ENCODE data around the gene DNER.

DNER gene

DNA sequence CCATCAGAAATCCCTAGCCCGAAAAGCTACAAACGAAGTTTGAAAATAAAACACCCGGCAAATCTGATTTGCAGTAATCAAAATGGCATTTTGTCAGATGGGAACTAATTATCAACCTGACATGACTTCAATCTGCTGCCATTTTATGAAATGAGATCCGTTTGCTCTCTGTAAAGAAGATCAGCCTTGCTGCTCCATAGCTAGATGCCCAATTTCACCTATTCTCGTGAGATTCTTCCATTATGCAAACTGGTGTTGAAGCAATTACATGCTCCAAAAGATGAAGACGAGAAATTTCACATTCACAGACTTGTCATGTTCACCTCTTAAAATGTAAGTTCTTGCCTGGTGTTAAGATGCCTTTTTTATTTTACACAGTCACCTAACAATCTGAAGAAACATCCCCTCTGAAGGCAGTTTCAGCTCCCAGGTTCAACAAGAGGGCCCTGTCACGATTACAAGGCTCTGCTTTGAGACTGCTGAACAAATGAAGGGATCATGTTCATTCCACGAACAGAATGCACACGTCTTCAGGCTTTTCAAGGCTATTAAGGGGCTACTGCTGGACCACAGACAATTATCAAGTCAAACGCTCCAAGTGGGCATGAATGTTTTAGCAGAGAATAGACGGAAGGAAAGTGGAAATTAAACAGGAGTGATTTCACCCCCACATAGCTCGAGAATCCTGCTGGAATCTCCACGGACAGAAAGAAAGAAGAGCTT is 270.6 kb downstream of the DNER start:
- no peaks in the 10 kb centered on the region for H3K9me2 ChIP-seq (ENCODE audit: low read depth, low read length)
- no peaks in the 10 kb centered on the region for H4K20me1 ChIP-seq (ENCODE audit: insufficient read depth, low read length)
- H3K27ac ChIP-seq (ENCODE audit: low read depth, low read length, poor library complexity, severe bottlenecking), result no peak overlapping the region
- H3K4me2 ChIP-seq (ENCODE audit: low read length), result no peak overlapping the region
- H2AFZ ChIP-seq (ENCODE audit: low read length), result no peak overlapping the region
- H3K9ac ChIP-seq (ENCODE audit: low read length), result no peak overlapping the region
- no peaks in the 10 kb centered on the region for H3F3A ChIP-seq (ENCODE audit: insufficient read depth, low read length)
- H3K9me3 ChIP-seq (ENCODE audit: low read length), result no peaks in the 10 kb centered on the region
- no peak for TF ChIP-seq EZH2 (IDR thresholded peaks at IDR 0.05; ENCODE audit: borderline replicate concordance, low read length)
- TF ChIP-seq, protein P1, sequence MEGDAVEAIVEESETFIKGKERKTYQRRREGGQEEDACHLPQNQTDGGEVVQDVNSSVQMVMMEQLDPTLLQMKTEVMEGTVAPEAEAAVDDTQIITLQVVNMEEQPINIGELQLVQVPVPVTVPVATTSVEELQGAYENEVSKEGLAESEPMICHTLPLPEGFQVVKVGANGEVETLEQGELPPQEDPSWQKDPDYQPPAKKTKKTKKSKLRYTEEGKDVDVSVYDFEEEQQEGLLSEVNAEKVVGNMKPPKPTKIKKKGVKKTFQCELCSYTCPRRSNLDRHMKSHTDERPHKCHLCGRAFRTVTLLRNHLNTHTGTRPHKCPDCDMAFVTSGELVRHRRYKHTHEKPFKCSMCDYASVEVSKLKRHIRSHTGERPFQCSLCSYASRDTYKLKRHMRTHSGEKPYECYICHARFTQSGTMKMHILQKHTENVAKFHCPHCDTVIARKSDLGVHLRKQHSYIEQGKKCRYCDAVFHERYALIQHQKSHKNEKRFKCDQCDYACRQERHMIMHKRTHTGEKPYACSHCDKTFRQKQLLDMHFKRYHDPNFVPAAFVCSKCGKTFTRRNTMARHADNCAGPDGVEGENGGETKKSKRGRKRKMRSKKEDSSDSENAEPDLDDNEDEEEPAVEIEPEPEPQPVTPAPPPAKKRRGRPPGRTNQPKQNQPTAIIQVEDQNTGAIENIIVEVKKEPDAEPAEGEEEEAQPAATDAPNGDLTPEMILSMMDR (IDR thresholded peaks at IDR 0.05; ENCODE audit: low read length), result no peak
- no peaks in the 10 kb centered on the region for H3K79me2 ChIP-seq (ENCODE audit: insufficient read depth, low read length)
- no peaks in the 10 kb centered on the region for H3K4me1 ChIP-seq (ENCODE audit: insufficient read depth, low read length, severe bottlenecking)
- no peak overlapping the region for H3K4me3 ChIP-seq (ENCODE audit: low read depth, low read length, poor library complexity, severe bottlenecking)
- H3K36me3 ChIP-seq (ENCODE audit: insufficient read depth, low read length), result no peaks in the 10 kb centered on the region
- H3K27me3 ChIP-seq (ENCODE audit: insufficient read depth, low read length), result no peaks in the 10 kb centered on the region

DNA sequence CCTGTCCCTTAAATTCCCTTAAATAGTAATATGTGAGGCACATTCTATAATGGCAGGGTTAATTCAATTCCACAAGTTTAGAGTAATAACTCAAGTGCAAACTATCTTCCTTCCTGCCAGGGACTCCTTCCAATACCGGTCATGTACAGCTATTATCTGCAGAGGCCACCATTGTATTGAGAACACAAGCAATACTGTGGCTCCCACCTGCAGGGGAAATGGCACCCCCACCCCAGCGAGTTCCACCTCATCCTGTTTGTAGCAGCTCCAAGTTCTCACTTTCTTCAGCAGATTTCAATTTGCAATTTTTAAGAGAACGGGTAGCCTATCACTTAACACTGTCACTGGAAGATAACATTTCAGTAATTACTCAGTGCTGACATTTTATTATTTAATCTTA is 271.2 kb downstream of the DNER start:
- H3K4me3 ChIP-seq (ENCODE audit: low read depth, low read length, poor library complexity, severe bottlenecking), result no peak overlapping the region
- H3K27me3 ChIP-seq (ENCODE audit: insufficient read depth, low read length), result no peaks in the 10 kb centered on the region

DNA sequence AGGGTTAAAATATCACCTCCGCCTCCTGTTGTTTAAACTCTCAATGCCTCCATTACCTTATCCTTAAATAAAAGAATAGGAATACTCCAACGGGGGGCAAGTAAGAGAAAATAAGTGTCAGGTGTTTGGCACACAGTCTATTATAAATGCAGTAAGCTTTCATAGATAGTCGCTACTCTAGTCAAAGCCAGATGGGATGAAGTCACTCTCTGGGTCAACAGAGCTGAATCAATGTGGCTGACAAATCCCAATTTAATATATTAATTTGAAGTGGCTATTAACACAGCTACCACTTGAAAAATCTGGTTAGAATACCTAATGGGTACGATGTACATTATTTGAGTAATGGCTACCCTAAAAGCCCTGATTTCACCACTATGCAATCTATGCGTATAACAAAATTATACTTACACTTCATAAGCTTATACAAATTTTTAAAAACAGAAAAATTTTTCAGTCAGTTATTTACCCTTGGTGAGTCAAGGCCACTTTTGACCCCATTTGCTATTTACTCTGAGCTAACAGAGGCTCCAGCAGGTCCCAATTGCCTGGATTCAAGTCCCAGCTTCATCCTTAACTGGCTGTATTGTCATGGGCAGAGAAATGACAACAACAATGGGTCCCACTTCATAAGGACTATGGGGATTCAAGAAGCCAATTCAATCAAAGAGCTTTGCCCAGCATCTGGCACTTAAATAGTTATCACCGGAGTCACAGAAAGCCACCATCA is 275.8 kb downstream of the DNER start:
- Histone ChIP-seq H4K20me1 (ENCODE audit: insufficient read depth, low read length) (no peaks in the 10 kb centered on the region), H3K4me2 (ENCODE audit: low read length) (no peak overlapping the region), H3K27me3 (ENCODE audit: insufficient read depth, low read length) (no peaks in the 10 kb centered on the region), H2AFZ (ENCODE audit: low read length) (no peak overlapping the region), H3K9ac (ENCODE audit: low read length) (no peak overlapping the region), H3K36me3 (ENCODE audit: insufficient read depth, low read length) (no peaks in the 10 kb centered on the region), H3K9me3 (ENCODE audit: low read length) (no peaks in the 10 kb centered on the region), H3K4me1 (ENCODE audit: insufficient read depth, low read length, severe bottlenecking) (no peaks in the 10 kb centered on the region), H3K27ac (ENCODE audit: low read depth, low read length, poor library complexity, severe bottlenecking) (no peak overlapping the region), H3K4me3 (ENCODE audit: low read depth, low read length, poor library complexity, severe bottlenecking) (no peak overlapping the region), H3F3A (ENCODE audit: insufficient read depth, low read length) (no peaks in the 10 kb centered on the region), H3K79me2 (ENCODE audit: insufficient read depth, low read length) (no peaks in the 10 kb centered on the region), H3K9me2 (ENCODE audit: low read depth, low read length) (no peaks in the 10 kb centered on the region)
- TF ChIP-seq, protein P1 (IDR thresholded peaks at IDR 0.05; ENCODE audit: low read length), result no peak
- TF ChIP-seq EZH2 (IDR thresholded peaks at IDR 0.05; ENCODE audit: borderline replicate concordance, low read length), result no peak

More for the DNA sequence above, 271.2 kb downstream of the DNER start:
- Histone ChIP-seq H2AFZ (ENCODE audit: low read length) (no peak overlapping the region), H4K20me1 (ENCODE audit: insufficient read depth, low read length) (no peaks in the 10 kb centered on the region), H3K27ac (ENCODE audit: low read depth, low read length, poor library complexity, severe bottlenecking) (no peak overlapping the region), H3K36me3 (ENCODE audit: insufficient read depth, low read length) (no peaks in the 10 kb centered on the region), H3K4me1 (ENCODE audit: insufficient read depth, low read length, severe bottlenecking) (no peaks in the 10 kb centered on the region), H3K4me2 (ENCODE audit: low read length) (no peak overlapping the region), H3F3A (ENCODE audit: insufficient read depth, low read length) (no peaks in the 10 kb centered on the region), H3K79me2 (ENCODE audit: insufficient read depth, low read length) (no peaks in the 10 kb centered on the region), H3K9me3 (ENCODE audit: low read length) (no peaks in the 10 kb centered on the region), H3K9ac (ENCODE audit: low read length) (no peak overlapping the region), H3K9me2 (ENCODE audit: low read depth, low read length) (no peaks in the 10 kb centered on the region)
- no peak for TF ChIP-seq EZH2 (IDR thresholded peaks at IDR 0.05; ENCODE audit: borderline replicate concordance, low read length)
- TF ChIP-seq, protein P1 (IDR thresholded peaks at IDR 0.05; ENCODE audit: low read length), result no peak
